ENCODE data around the gene GRM5.

DNA sequence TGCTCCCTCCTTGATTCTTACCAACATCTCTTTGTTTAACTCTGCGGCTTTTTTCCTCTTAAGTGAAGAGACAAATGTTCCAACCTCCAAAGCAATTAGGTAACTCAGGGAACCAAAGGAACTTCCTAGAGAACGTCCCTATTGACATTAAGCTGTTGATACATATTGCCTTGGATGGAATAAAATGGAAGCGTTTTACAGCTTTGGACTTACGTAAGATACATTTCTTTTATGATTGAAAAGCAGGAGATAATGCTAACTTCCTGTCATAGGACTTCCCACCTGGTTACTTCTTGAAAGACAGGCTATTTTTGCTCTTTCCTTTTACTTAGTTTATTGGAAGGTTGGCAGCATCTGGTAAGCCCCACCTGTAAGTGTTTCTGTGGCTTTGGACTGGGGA, 482.5 kb downstream of the GRM5 start:
- TF ChIP-seq CTCF (IDR thresholded peaks at IDR 0.05) (no peak), POLR2AphosphoS5 (IDR thresholded peaks at IDR 0.05; ENCODE audit: low read depth, low read length) (no peak), REST (IDR thresholded peaks at IDR 0.05; ENCODE audit: insufficient read depth in 1 of 2, low read depth in 2 of 2, low read length in 1 of 2) (no peak), TCF7L2 (IDR thresholded peaks at IDR 0.05; ENCODE audit: low read depth, low read length) (no peak), SIN3A (IDR thresholded peaks at IDR 0.05; ENCODE audit: borderline replicate concordance, insufficient read depth, low read depth, low read length) (no peak)

Measured in Panc1 (cell line).